Neural crest cell (in vitro differentiated cells): ENCODE results near the gene TTC27. TPM values are rescaled to one million over a fixed set of nuclear protein-coding genes. Genes with fewer than 3 reads are reported as not detected.
"Not testable (repeated sequence)": the region's sequence is repeated elsewhere in the genome, so short reads cannot be mapped to it uniquely, and the experiment has no call there.

Experiments used
- DNase-seq: peaks from one replicate; pipeline ENCODE4 v3.0.0; 2021; ENCODE audit warnings: low read depth, mixed read lengths, low spot score
- H3K27ac Mint-ChIP-seq: one replicate; pipeline ENCODE4 v1.8.0; 2021; ENCODE audit warnings: mild to moderate bottlenecking, mixed read lengths; ENCODE audit not compliant: unreplicated experiment
- H3K27me3 Mint-ChIP-seq: 2 replicates; pipeline ENCODE4 v1.8.0; 2021; ENCODE audit warnings: low read depth, mild to moderate bottlenecking, mixed read lengths
- H3K36me3 Mint-ChIP-seq: 2 replicates; pipeline ENCODE4 v1.8.0; 2021; ENCODE audit warnings: low read depth, mild to moderate bottlenecking, mixed read lengths
- H3K4me1 Mint-ChIP-seq: 2 replicates; pipeline ENCODE4 v1.8.0; 2021; ENCODE audit warnings: mixed read lengths
- H3K4me3 Mint-ChIP-seq: one replicate; pipeline ENCODE4 v1.8.0; 2021; ENCODE audit warnings: mild to moderate bottlenecking, mixed read lengths
- H3K9me3 Mint-ChIP-seq: 2 replicates; pipeline ENCODE4 v1.8.0; 2021; ENCODE audit warnings: mixed read lengths
- CTCF ChIP-seq: fragments of 200-600 bp; sonication (generic); conservative IDR thresholded peaks from 2 replicates; pipeline ENCODE4 v1.5.0; 2021; ENCODE audit warnings: antibody characterized with exemption, mild to moderate bottlenecking
- microRNA-seq: library from miRNA; unstranded; fragments of <30 nt; microRNA quantifications from one replicate; pipeline ENCODE4, GENCODE V29; 2020
- total RNA-seq: library from RNA; stranded (reverse); gene quantifications from 2 replicates; pipeline ENCODE4 v1.2.1, GENCODE V29; 2021

Gene TTC27
- total RNA-seq, 1 donor from 2014 or later = 16.5 TPM

- Mint-ChIP-seq H3K27me3 (no peaks in the 10 kb centered on the region), H3K4me3 (no peak overlapping the region), H3K4me1 (peaks cover 16% of the 10 kb centered on the region), H3K27ac (no peak overlapping the region), H3K9me3 (no peaks in the 10 kb centered on the region), H3K36me3 (no peaks in the 10 kb centered on the region)
- TF ChIP-seq CTCF = no peak
- no peak for DNase-seq
Measured at GRCh38 chr2:32865399-32866068, 237.7 kb downstream of the TTC27 start.

GRCh38 chr2:32866462-32866861, 238.6 kb downstream of the TTC27 start:
- H3K36me3 Mint-ChIP-seq, H3K9me3 Mint-ChIP-seq, DNase-seq, H3K27ac Mint-ChIP-seq, H3K4me3 Mint-ChIP-seq, H3K27me3 Mint-ChIP-seq: not testable (repeated sequence)
- peaks cover 15% of the 10 kb centered on the region for H3K4me1 Mint-ChIP-seq

Small RNAs within 50 kb of the gene (microRNA-seq; reads per million reads assigned to microRNA genes)
- not detected for gene MIR4765
